Measurements from ENCODE around the gene SHOC2. TPM values are rescaled to one million over a fixed set of nuclear protein-coding genes. Genes with fewer than 3 reads are reported as not detected.

SHOC2 gene
- total and polyA plus RNA-seq, 9 of the 15 experiments (the other 6 are each of a cell fraction or from before 2014, with no cell fraction given): 9.2 to 17.5 (median 14.9) TPM

DNA sequence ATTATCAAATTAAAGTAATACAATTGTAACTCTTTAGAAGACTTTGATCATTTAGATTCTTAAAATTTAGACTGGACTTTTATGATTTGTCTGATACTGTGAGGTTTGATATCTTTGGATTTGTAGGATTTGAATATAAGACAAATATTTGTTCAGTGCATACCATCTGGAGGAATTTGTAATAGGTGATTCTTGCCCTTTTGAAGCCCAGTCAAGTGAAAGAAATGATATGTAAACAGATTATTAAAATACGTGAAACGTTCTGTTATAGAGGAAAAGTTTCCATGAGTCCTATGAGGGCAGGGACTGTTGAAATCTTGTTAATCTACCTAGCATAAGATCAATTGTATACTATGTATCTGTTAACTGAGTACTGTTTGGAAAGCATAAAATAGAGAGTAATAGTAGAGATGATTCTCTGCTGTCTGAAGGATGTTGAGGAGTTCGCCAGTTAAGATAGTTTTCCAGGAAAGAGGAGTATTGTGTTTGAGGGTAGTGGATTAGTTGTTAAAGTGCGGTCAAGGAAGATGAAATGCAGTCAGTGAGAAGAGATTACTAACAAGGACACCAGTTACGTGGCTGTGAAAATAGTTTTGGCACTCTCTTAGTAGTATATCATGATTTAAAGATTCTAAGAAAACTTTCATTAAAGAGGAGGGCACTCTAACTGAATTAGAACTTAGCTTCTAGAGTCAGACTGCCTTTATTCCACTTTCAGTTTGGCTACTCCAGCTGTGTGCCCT lies 33.3 kb upstream of the SHOC2 start (continued):
- peak; percentile 69 for TF ChIP-seq ARID1B (IDR thresholded peaks at IDR 0.05)
- peak; percentile 50 for TF ChIP-seq DPF2 (IDR thresholded peaks at IDR 0.05)
- TF ChIP-seq HDAC1 (IDR thresholded peaks at IDR 0.05): peak in 1 of 2 experiments; percentile 62; a peak in 1 of 4 replicates
- TF ChIP-seq ZNF766 (CRISPR knock-in tag; conservative IDR thresholded peaks at IDR 0.05): peak; percentile 30; the same call in 1 of the 2 replicates
- TF ChIP-seq MECOM (CRISPR knock-in tag; IDR thresholded peaks at IDR 0.05): peak; percentile 80; the same call in 1 of the 2 replicates
- TF ChIP-seq NONO (IDR thresholded peaks at IDR 0.05; ENCODE audit: low read depth in 2 of 2, low read length in 1 of 2): no peak

DNA sequence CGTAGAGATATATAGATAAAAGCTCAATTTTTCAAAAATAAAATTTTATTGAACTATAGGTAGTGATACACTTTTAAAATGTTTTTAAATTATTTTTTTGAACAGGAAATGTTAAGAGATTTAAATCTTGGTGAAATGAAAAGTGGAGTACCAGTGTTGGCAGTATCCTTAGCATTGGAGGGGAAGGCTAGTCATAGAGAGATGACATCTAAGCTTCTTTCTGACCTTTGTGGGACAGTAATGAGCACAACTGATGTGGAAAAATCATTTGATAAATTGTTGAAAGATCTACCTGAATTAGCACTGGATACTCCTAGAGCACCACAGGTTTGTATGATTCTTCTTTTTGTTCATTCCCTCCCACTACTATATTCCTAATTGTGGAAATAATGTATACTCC lies 31.8 kb upstream of the SHOC2 start:
- Histone ChIP-seq H3K36me3 (ENCODE audit: control insufficient read depth, insufficient read depth, low read length) (peaks cover 15% of the 10 kb centered on the region), H3K79me2 (ENCODE audit: control insufficient read depth, insufficient read depth, low read length) (no peaks in the 10 kb centered on the region), H3K9ac (ENCODE audit: insufficient read depth in 1 of 2, low read depth in 2 of 2, low read length in 2 of 2) (no peak overlapping the region), H3K4me2 (ENCODE audit: insufficient read depth, low read length) (no peak overlapping the region), H4K20me1 (replicated peaks; ENCODE audit: control insufficient read depth, insufficient read depth, low read length) (no peaks in the 10 kb centered on the region), H2AFZ (ENCODE audit: low read depth, low read length) (no peak overlapping the region), H3K9me1 (ENCODE audit: control insufficient read depth, insufficient read depth, low read length) (no peaks in the 10 kb centered on the region), H3K9me3 (replicated peaks; ENCODE audit: control insufficient read depth, insufficient read depth, low read depth, low read length) (no peaks in the 10 kb centered on the region), H3K4me1 (replicated peaks in 1 of 2; ENCODE audit: control insufficient read depth in 2 of 2, insufficient read depth in 2 of 2, low read length in 2 of 2) (peaks cover 0 to 5% of the 10 kb centered on the region in 2 experiments; a peak in 3 of 5 replicates), H3K27me3 (ENCODE audit: control insufficient read depth in 2 of 2, insufficient read depth in 2 of 2, low read length in 2 of 2) (no peaks in the 10 kb centered on the region), H3K27ac (ENCODE audit: extremely low read depth, low read depth, low read length) (no peak overlapping the region), H3K4me3 (no peak overlapping the region)
- no TSS peak for BruUV-seq (replicated peaks)
- in situ Hi-C loops (cut with MboI) (loop anchor here (25.0 kb wide), 1 partner anchor 275 kb away; no protein-coding TSS in a partner anchor), intact Hi-C loops (cut with micrococcal nuclease) (no loop called here)
- CTCF ChIA-PET (ENCODE audit: low intra/inter-chr PET ratio): no interaction called here
- DNase-seq (ENCODE audit: extremely low read depth in 1 of 4, low spot score in 3 of 4): no peak
- 75% methylated on average over 1 of the region's 1 CpG for WGBS (ENCODE audit: insufficient coverage, low coverage, missing lambda C conversion rate)
- no peak for FAIRE-seq
- no peak for ATAC-seq
- POLR2A ChIA-PET: interaction anchor here (0.7 to 1.8 kb wide), 2 partner anchors 9 to 13 kb away, joined by 3 to 10 read pairs; no protein-coding TSS in a partner anchor
- TF ChIP-seq MEF2D (tag; conservative IDR thresholded peaks at IDR 0.05; ENCODE audit: low read depth): no peak
- TF ChIP-seq, protein P1, sequence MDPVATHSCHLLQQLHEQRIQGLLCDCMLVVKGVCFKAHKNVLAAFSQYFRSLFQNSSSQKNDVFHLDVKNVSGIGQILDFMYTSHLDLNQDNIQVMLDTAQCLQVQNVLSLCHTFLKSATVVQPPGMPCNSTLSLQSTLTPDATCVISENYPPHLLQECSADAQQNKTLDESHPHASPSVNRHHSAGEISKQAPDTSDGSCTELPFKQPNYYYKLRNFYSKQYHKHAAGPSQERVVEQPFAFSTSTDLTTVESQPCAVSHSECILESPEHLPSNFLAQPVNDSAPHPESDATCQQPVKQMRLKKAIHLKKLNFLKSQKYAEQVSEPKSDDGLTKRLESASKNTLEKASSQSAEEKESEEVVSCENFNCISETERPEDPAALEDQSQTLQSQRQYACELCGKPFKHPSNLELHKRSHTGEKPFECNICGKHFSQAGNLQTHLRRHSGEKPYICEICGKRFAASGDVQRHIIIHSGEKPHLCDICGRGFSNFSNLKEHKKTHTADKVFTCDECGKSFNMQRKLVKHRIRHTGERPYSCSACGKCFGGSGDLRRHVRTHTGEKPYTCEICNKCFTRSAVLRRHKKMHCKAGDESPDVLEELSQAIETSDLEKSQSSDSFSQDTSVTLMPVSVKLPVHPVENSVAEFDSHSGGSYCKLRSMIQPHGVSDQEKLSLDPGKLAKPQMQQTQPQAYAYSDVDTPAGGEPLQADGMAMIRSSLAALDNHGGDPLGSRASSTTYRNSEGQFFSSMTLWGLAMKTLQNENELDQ (CRISPR knock-in tag; IDR thresholded peaks at IDR 0.05; ENCODE audit: borderline replicate concordance): no peak
- TF ChIP-seq ZNF3 (CRISPR knock-in tag; IDR thresholded peaks at IDR 0.05): no peak

Data from K562 (cell line).